Natural killer cell treated with Interleukin-12 subunit alpha and Interleukin-12 subunit beta and Interleukin-15 and Interleukin-18, amount 100 ng/mL, for 72 hours (primary cell): Measurements from ENCODE around the gene ADGRV1. TPM values are rescaled to one million over a fixed set of nuclear protein-coding genes. Genes with fewer than 3 reads are reported as not detected.

Experiments
- ATAC-seq, 2 donors: fragments of 150-1000 bp; cut with Tn5 transposase in 1 of 2; sonication (Bioruptor Pico), chemical (Tn5 transposase) in 1 of 2; 2 replicates each; pipeline ENCODE4 v1.10.0; 2021
- DNase-seq: peaks from one replicate; pipeline ENCODE4 v3.0.0; 2022; ENCODE audit warnings: low spot score
- H3K27ac Mint-ChIP-seq, 2 donors: 1 replicate in 1 of 2; 2 replicates in 1 of 2; pipeline ENCODE4 v1.8.0; 2022; ENCODE audit warnings: mixed read lengths in 2 of 2, mild to moderate bottlenecking in 1 of 2, moderate library complexity in 1 of 2
- H3K27me3 Mint-ChIP-seq, 2 donors: 1 replicate in 1 of 2; 2 replicates in 1 of 2; pipeline ENCODE4 v1.8.0; 2022; ENCODE audit warnings: mixed read lengths in 2 of 2
- H3K36me3 Mint-ChIP-seq: one replicate; pipeline ENCODE4 v1.8.0; 2022; ENCODE audit warnings: mixed read lengths
- H3K4me1 Mint-ChIP-seq, 2 donors: 1 replicate in 1 of 2; 2 replicates in 1 of 2; pipeline ENCODE4 v1.8.0; 2022; ENCODE audit warnings: low read depth in 2 of 2, mixed read lengths in 2 of 2, mild to moderate bottlenecking in 1 of 2
- H3K4me3 Mint-ChIP-seq: one replicate; pipeline ENCODE4 v1.8.0; 2022; ENCODE audit warnings: mixed read lengths
- H3K9me3 Mint-ChIP-seq: 2 replicates; pipeline ENCODE4 v1.8.0; 2022; ENCODE audit warnings: mixed read lengths
- total RNA-seq, 2 donors: library from RNA; stranded (reverse); gene quantifications; one replicate each; pipeline ENCODE4 v1.2.3, GENCODE V29; 2022

Gene ADGRV1
- total RNA-seq, 2 donors from 2014 or later = 0.33 TPM; not detected in 1

GRCh38 chr5:90542827-90543519, 15.6 kb upstream of the ADGRV1 start:
- Mint-ChIP-seq H3K9me3 (no peaks in the 10 kb centered on the region), H3K27ac (no peak overlapping the region), H3K36me3 (no peaks in the 10 kb centered on the region), H3K4me1 (no peaks in the 10 kb centered on the region), H3K4me3 (no peak overlapping the region), H3K27me3 (peaks cover 21 to 51% of the 10 kb centered on the region in 2 donors)
- no peak for DNase-seq
- no peak for ATAC-seq

- H3K9me3 Mint-ChIP-seq = no peaks in the 10 kb centered on the region
- H3K27ac Mint-ChIP-seq = no peak overlapping the region
- H3K4me1 Mint-ChIP-seq = no peaks in the 10 kb centered on the region
- peaks cover 12 to 31% of the 10 kb centered on the region in 2 donors for H3K27me3 Mint-ChIP-seq
- no peaks in the 10 kb centered on the region for H3K36me3 Mint-ChIP-seq
- ATAC-seq (no peak), DNase-seq (no peak)
- no peak overlapping the region for H3K4me3 Mint-ChIP-seq
These were observed 13.1 kb upstream of the ADGRV1 start for GRCh38 chr5:90545511-90545910.

GRCh38 chr5:90546216-90546837, 12.3 kb upstream of the ADGRV1 start:
- ATAC-seq = no peak
- DNase-seq = no peak
- Mint-ChIP-seq H3K4me3 (no peak overlapping the region), H3K36me3 (no peaks in the 10 kb centered on the region), H3K27me3 (peaks cover 9 to 28% of the 10 kb centered on the region in 2 donors), H3K9me3 (no peaks in the 10 kb centered on the region), H3K4me1 (no peaks in the 10 kb centered on the region), H3K27ac (no peak overlapping the region)

- peaks cover 13 to 34% of the 10 kb centered on the region in 2 donors for H3K27me3 Mint-ChIP-seq
- no peaks in the 10 kb centered on the region for H3K36me3 Mint-ChIP-seq
- H3K4me3 Mint-ChIP-seq = no peak overlapping the region
- H3K4me1 Mint-ChIP-seq = no peaks in the 10 kb centered on the region
- H3K9me3 Mint-ChIP-seq = no peaks in the 10 kb centered on the region
- ATAC-seq (no peak), DNase-seq (no peak)
- H3K27ac Mint-ChIP-seq = no peak overlapping the region
These were observed 11.5 kb upstream of the ADGRV1 start for GRCh38 chr5:90547072-90547536.

GRCh38 chr5:90548069-90548593, 10.5 kb upstream of the ADGRV1 start:
- ATAC-seq = no peak
- Mint-ChIP-seq H3K36me3 (no peaks in the 10 kb centered on the region), H3K9me3 (no peaks in the 10 kb centered on the region), H3K27ac (no peak overlapping the region), H3K4me3 (no peak overlapping the region), H3K4me1 (no peaks in the 10 kb centered on the region), H3K27me3 (peaks cover 20 to 37% of the 10 kb centered on the region in 2 donors)
- no peak for DNase-seq

- DNase-seq (no peak), ATAC-seq (no peak)
- no peak overlapping the region for H3K27ac Mint-ChIP-seq
- H3K27me3 Mint-ChIP-seq = peaks cover 19 to 39% of the 10 kb centered on the region in 2 donors
- H3K9me3 Mint-ChIP-seq = no peaks in the 10 kb centered on the region
- H3K4me3 Mint-ChIP-seq = no peak overlapping the region
- no peaks in the 10 kb centered on the region for H3K4me1 Mint-ChIP-seq
- H3K36me3 Mint-ChIP-seq = no peaks in the 10 kb centered on the region
These were observed 9.4 kb upstream of the ADGRV1 start for GRCh38 chr5:90549223-90549622.

GRCh38 chr5:90549729-90550275, 8.8 kb upstream of the ADGRV1 start:
- DNase-seq = no peak
- Mint-ChIP-seq H3K27ac (no peak overlapping the region), H3K4me3 (no peak overlapping the region), H3K36me3 (no peaks in the 10 kb centered on the region), H3K27me3 (peaks cover 22 to 38% of the 10 kb centered on the region in 2 donors), H3K4me1 (no peaks in the 10 kb centered on the region), H3K9me3 (no peaks in the 10 kb centered on the region)
- ATAC-seq = no peak

GRCh38 chr5:90550963-90551362, 7.6 kb upstream of the ADGRV1 start:
- no peak for ATAC-seq
- Mint-ChIP-seq H3K27me3 (peaks cover 23 to 37% of the 10 kb centered on the region in 2 donors), H3K4me3 (no peak overlapping the region), H3K4me1 (no peaks in the 10 kb centered on the region), H3K9me3 (no peaks in the 10 kb centered on the region), H3K27ac (no peak overlapping the region), H3K36me3 (no peaks in the 10 kb centered on the region)
- DNase-seq = no peak

GRCh38 chr5:90551376-90551775, 7.2 kb upstream of the ADGRV1 start:
- Mint-ChIP-seq H3K4me3 (no peak overlapping the region), H3K27ac (no peak overlapping the region), H3K36me3 (no peaks in the 10 kb centered on the region), H3K4me1 (no peaks in the 10 kb centered on the region), H3K27me3 (peaks cover 26 to 41% of the 10 kb centered on the region in 2 donors), H3K9me3 (no peaks in the 10 kb centered on the region)
- no peak for ATAC-seq
- DNase-seq = no peak

GRCh38 chr5:90553711-90554110, 4.9 kb upstream of the ADGRV1 start:
- H3K27ac Mint-ChIP-seq = no peak overlapping the region
- DNase-seq (no peak), ATAC-seq (no peak)
- H3K27me3 Mint-ChIP-seq = peaks cover 39 to 62% of the 10 kb centered on the region in 2 donors
- H3K36me3 Mint-ChIP-seq = no peaks in the 10 kb centered on the region
- H3K4me1 Mint-ChIP-seq = peaks cover 0 to 5% of the 10 kb centered on the region in 2 donors
- H3K4me3 Mint-ChIP-seq = no peak overlapping the region
- no peaks in the 10 kb centered on the region for H3K9me3 Mint-ChIP-seq

GRCh38 chr5:90554358-90555006, 4.1 kb upstream of the ADGRV1 start:
- Mint-ChIP-seq H3K36me3 (no peaks in the 10 kb centered on the region), H3K4me3 (no peak overlapping the region), H3K9me3 (no peaks in the 10 kb centered on the region), H3K4me1 (peaks cover 0 to 5% of the 10 kb centered on the region in 2 donors), H3K27ac (no peak overlapping the region), H3K27me3 (peaks cover 42 to 69% of the 10 kb centered on the region in 2 donors)
- DNase-seq (no peak), ATAC-seq (no peak)

- Mint-ChIP-seq H3K4me3 (no peak overlapping the region), H3K9me3 (no peaks in the 10 kb centered on the region), H3K27ac (no peak overlapping the region), H3K36me3 (no peaks in the 10 kb centered on the region), H3K4me1 (peaks cover 0 to 5% of the 10 kb centered on the region in 2 donors), H3K27me3 (peaks cover 45 to 74% of the 10 kb centered on the region in 2 donors)
- DNase-seq (no peak), ATAC-seq (no peak)
These were observed 2.9 kb upstream of the ADGRV1 start for GRCh38 chr5:90555666-90556065.

- Mint-ChIP-seq H3K4me3 (no peak overlapping the region), H3K27me3 (peaks cover 41 to 66% of the 10 kb centered on the region in 2 donors), H3K9me3 (no peaks in the 10 kb centered on the region), H3K36me3 (no peaks in the 10 kb centered on the region), H3K4me1 (peaks cover 0 to 5% of the 10 kb centered on the region in 2 donors), H3K27ac (no peak overlapping the region)
- ATAC-seq (no peak), DNase-seq (no peak)
These were observed 1.2 kb upstream of the ADGRV1 start for GRCh38 chr5:90557391-90557790.

GRCh38 chr5:90557871-90558270, 726 bp upstream of the ADGRV1 start:
- no peak overlapping the region for H3K27ac Mint-ChIP-seq
- DNase-seq (no peak), ATAC-seq (no peak)
- peaks cover 0 to 5% of the 10 kb centered on the region in 2 donors for H3K4me1 Mint-ChIP-seq
- no peaks in the 10 kb centered on the region for H3K9me3 Mint-ChIP-seq
- no peaks in the 10 kb centered on the region for H3K36me3 Mint-ChIP-seq
- H3K4me3 Mint-ChIP-seq = no peak overlapping the region
- H3K27me3 Mint-ChIP-seq = peaks cover 36 to 62% of the 10 kb centered on the region in 2 donors
